Measurements from ENCODE around the gene EIF2S1.

DNA sequence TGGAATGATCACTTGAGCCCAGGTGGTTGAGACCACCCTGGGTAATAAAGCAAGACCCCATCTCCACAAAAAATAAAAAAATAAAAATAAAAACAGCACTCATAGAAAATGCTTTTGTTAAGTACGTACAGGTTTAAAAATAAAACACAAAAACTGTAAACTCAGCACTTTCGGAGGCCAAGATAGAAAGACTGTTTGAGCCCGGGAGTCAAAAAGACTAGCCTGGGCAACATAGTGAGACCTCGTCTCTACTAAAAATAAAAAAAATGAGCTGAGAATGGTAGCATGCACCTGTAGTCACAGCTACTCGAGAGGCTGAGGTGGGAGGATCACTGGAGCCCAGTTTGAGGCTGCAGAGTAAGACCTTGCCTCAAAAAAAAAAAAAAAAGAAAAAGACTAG, 8.1 kb upstream of the EIF2S1 start:
- TF ChIP-seq EZH2 (IDR thresholded peaks at IDR 0.05; ENCODE audit: borderline replicate concordance, insufficient read depth, low read length, poor library complexity, severe bottlenecking) (no peak), SMC3 (conservative IDR thresholded peaks at IDR 0.05; ENCODE audit: poor library complexity) (no peak), EP300 (conservative IDR thresholded peaks at IDR 0.05; ENCODE audit: poor library complexity, severe bottlenecking) (no peak), TAF1 (IDR thresholded peaks at IDR 0.05; ENCODE audit: low read depth) (no peak), POLR2AphosphoS5 (IDR thresholded peaks at IDR 0.05) (no peak), RAD21 (conservative IDR thresholded peaks at IDR 0.05) (no peak)
- TF ChIP-seq, protein P1, sequence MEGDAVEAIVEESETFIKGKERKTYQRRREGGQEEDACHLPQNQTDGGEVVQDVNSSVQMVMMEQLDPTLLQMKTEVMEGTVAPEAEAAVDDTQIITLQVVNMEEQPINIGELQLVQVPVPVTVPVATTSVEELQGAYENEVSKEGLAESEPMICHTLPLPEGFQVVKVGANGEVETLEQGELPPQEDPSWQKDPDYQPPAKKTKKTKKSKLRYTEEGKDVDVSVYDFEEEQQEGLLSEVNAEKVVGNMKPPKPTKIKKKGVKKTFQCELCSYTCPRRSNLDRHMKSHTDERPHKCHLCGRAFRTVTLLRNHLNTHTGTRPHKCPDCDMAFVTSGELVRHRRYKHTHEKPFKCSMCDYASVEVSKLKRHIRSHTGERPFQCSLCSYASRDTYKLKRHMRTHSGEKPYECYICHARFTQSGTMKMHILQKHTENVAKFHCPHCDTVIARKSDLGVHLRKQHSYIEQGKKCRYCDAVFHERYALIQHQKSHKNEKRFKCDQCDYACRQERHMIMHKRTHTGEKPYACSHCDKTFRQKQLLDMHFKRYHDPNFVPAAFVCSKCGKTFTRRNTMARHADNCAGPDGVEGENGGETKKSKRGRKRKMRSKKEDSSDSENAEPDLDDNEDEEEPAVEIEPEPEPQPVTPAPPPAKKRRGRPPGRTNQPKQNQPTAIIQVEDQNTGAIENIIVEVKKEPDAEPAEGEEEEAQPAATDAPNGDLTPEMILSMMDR (IDR thresholded peaks at IDR 0.05; ENCODE audit: poor library complexity, severe bottlenecking): no peak
